Bronchial epithelial cell (primary cell): ENCODE data around the gene MYO1D. TPM values are rescaled to one million over a fixed set of nuclear protein-coding genes. Genes with fewer than 3 reads are reported as not detected.

Source experiments
- DNase-seq: peaks from one replicate; pipeline ENCODE4 v3.0.0-alpha.2; 2010; ENCODE audit warnings: low read depth
- FAIRE-seq: peaks from 2 replicates; lab custom pipeline; 2011; peaks lifted over from hg19 to GRCh38; lab: Jason Lieb, UNC
- H3K27me3 ChIP-seq: 2 replicates; pipeline ENCODE4 v1.5.1; 2011; ENCODE audit warnings: low read length; ENCODE audit not compliant: control insufficient read depth, insufficient read depth
- H3K36me3 ChIP-seq: 2 replicates; pipeline ENCODE4 v1.5.1; 2011; ENCODE audit warnings: low read length; ENCODE audit not compliant: control insufficient read depth, insufficient read depth
- H3K4me3 ChIP-seq: 2 replicates; pipeline ENCODE4 v1.5.1; 2011; ENCODE audit warnings: mild to moderate bottlenecking, low read depth, low read length, control low read depth
- total RNA-seq: library from RNA; depleted of rRNA; stranded (reverse); fragments of >200 nt; gene quantifications from 2 replicates; pipeline ENCODE4 v1.2.1, GENCODE V29; 2014
- TF ChIP-seq, protein P1 (sequence below): IDR thresholded peaks from 2 replicates; pipeline ENCODE4 v1.5.1; 2011; ENCODE audit warnings: mild to moderate bottlenecking, moderate library complexity, low read length, control low read depth, inconsistent platforms; ENCODE audit not compliant: insufficient read depth, severe bottlenecking

MYO1D gene
- total RNA-seq, 1 donor from 2014 or later, result 35.8 TPM

DNA sequence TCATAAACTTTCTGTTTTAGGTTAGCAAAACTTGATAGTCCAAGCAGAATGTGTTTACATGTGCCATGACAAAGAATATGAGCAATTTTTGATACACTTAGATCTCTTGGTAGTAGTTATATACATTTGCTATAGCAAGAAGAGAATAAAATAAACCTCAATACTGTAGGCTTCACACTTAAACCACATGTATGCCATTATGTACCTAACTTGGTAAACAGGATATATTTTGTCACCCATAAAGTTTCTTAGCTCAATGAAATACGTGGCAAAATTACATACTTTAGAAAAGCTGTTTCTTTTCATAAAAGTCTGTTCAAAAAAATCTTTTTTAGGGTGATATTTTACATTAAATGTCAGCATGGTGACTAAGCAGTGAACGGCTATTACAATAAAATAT, 184.7 kb downstream of the MYO1D start:
- Histone ChIP-seq H3K36me3 (no peaks in the 10 kb centered on the region), H3K4me3 (no peak overlapping the region), H3K27me3 (no peaks in the 10 kb centered on the region)
- DNase-seq (no peak), FAIRE-seq (no peak)
- TF ChIP-seq, protein P1, sequence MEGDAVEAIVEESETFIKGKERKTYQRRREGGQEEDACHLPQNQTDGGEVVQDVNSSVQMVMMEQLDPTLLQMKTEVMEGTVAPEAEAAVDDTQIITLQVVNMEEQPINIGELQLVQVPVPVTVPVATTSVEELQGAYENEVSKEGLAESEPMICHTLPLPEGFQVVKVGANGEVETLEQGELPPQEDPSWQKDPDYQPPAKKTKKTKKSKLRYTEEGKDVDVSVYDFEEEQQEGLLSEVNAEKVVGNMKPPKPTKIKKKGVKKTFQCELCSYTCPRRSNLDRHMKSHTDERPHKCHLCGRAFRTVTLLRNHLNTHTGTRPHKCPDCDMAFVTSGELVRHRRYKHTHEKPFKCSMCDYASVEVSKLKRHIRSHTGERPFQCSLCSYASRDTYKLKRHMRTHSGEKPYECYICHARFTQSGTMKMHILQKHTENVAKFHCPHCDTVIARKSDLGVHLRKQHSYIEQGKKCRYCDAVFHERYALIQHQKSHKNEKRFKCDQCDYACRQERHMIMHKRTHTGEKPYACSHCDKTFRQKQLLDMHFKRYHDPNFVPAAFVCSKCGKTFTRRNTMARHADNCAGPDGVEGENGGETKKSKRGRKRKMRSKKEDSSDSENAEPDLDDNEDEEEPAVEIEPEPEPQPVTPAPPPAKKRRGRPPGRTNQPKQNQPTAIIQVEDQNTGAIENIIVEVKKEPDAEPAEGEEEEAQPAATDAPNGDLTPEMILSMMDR, result no peak

DNA sequence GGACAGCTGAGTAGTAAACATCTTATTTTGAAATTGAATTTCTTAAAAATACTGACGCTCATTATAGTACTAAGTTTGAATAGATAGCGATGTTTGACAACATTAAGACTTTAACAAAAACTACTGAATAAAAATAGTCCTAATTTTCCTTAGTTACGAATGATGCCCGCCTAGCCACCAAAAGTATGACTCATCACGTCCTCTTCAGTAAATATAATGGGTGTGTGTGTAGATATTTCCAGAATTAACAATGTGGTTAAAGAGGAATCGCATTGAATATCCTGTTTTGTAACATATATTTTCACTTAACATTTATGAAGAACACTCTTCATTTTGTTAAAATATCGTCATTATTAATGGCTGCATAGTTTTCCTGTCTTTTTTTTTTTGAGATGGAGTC, 187.6 kb downstream of the MYO1D start:
- FAIRE-seq, result no peak
- Histone ChIP-seq H3K4me3 (no peak overlapping the region), H3K27me3 (no peaks in the 10 kb centered on the region), H3K36me3 (no peaks in the 10 kb centered on the region)
- no peak for DNase-seq
- TF ChIP-seq, protein P1, result no peak

DNA sequence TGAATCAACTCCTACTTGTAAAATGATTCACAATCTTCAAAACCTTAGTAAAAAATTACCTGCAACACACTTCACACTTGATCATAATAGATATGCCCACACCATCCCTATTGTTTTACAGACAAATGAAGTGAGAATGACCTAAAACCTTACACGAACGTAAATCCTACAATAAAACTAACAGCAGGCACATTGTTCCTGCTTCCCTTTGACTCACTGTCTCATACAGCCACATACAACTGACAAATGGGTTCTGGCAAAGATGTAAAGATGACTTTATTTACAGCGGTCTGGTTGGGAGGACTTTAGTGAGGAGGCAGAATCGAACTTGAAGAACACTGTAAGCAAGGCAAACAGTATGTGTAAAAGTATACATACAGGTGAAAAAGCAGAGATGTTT, 188.7 kb downstream of the MYO1D start:
- H3K4me3 ChIP-seq, result no peak overlapping the region
- H3K27me3 ChIP-seq, result no peaks in the 10 kb centered on the region
- FAIRE-seq (no peak), DNase-seq (no peak)
- H3K36me3 ChIP-seq, result no peaks in the 10 kb centered on the region
- TF ChIP-seq, protein P1, result no peak

DNA sequence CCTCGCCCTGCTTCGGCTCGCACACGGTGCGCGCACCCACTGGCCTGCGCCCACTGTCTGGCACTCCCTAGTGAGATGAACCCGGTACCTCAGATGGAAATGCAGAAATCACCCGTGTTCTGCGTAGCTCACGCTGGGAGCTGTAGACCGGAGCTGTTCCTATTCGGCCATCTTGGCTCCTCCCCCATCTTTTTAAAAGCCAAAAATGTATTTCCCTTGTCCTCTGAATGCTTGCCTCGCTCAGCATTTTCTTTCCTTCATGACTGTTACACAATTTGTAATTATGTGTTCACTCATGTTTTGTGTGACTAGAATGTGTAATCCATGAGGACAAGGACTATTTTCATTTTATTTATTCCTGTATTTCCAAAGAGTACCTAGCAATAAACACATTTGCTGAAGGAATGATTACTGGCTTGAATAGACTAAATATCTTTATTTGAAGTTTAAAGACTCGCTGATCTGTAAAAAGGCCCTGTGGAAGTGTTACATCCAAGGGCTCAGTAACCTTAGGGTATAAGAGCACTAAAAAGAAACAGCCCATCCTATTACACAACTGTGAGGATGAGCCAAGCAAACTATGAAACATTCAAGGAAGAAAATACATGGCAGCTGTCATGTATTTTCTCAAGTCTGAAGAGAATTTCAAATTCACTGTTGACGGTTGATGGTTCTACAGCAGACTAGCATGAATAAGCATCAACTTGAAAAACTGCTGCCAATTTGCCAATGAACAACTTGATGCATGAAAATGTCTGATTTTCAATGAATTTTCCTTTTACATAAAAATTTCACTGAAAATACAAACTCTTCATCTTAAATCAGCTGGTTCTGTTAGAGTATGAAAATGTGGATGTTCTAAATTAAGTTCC, 192.6 kb downstream of the MYO1D start:
- FAIRE-seq (no peak), DNase-seq (peak; percentile 5)
- H3K4me3 ChIP-seq, result no peak overlapping the region
- TF ChIP-seq, protein P1, result no peak
- no peaks in the 10 kb centered on the region for H3K36me3 ChIP-seq
- H3K27me3 ChIP-seq, result no peaks in the 10 kb centered on the region

DNA sequence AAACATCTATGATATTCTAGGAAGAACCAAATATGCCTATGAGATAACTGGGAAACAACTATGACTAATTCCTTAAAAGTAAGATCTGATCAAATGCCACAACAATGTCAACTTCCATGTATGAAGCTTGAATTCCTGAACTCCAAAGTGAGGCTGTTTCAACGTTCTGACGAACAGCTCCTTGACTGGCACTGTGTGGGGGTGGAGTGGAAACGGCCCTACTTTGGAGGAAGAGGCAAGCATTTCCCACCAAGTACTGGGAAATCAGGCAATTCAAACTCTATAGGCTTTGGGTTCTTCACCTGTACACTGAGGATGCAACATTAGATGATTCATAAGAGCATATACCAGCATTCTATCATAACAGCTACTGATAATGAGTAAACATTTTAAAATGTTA, 203.0 kb downstream of the MYO1D start:
- H3K27me3 ChIP-seq, result no peaks in the 10 kb centered on the region
- no peaks in the 10 kb centered on the region for H3K36me3 ChIP-seq
- FAIRE-seq (no peak), DNase-seq (peak; percentile 5)
- TF ChIP-seq, protein P1, result no peak
- no peak overlapping the region for H3K4me3 ChIP-seq

DNA sequence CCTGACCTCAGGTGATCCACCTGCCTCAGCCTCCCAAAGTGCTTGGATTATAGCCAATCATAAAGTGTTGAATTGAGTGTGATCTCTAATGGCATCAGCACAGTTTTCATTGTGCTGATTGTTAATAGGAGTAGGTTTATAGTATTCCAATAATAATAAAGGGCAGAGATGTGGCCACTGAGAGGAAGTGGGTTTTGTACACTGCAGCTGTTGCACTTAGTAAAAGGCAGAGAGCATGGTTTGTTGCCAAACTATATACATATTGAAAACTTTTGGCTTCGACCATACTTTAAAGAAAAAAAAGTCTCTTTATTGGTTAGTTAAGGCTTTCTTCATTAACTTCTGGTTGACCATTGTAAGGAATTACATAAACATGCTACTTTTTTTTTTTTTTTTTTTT, 204.2 kb downstream of the MYO1D start:
- DNase-seq (no peak), FAIRE-seq (no peak)
- no peaks in the 10 kb centered on the region for H3K36me3 ChIP-seq
- TF ChIP-seq, protein P1, result no peak
- H3K4me3 ChIP-seq, result no peak overlapping the region
- no peaks in the 10 kb centered on the region for H3K27me3 ChIP-seq
